ENCODE measurements around the gene GPR153.

DNA sequence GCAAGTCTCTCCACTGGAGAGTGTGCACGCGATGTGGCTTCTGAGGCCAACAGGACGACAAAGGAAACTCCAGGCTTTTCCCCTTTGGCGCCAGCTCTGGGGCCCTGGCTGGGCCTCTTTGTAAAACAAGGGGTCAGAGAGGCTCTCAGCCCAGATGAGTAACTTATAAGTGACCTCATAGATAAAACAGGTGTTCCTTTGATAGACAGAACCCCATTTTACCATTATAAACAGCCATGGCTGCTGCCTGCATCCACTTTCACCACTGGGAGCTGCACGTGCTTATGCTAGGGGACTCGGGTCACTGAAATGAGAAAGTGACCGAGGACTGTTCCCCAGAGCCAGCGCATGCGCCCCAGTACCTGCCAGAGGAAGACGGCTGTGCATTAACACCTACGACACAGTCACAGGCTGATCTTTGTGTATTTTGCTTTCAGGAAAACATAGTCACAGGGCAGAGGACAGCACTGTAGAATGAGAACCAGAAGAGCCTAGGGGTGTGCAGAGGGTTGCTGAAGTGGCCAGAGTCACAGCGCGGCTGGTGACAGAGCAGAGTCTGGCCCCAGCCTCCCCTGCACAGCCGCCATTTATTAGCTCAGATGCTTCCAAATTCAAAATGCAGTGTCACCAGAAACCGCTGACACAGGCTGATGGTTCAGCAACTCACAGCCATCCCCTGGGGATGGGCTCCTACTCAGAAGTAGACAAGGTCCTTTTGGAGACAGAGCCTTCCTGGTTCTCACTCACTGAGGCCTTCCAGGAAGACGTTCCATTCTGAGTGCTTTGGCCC lies 42.3 kb downstream of the GPR153 start:
- no peak for TF ChIP-seq EZH2 (IDR thresholded peaks at IDR 0.05; ENCODE audit: insufficient read depth, poor library complexity, severe bottlenecking)
- TF ChIP-seq EZH2phosphoT487 (IDR thresholded peaks at IDR 0.05; ENCODE audit: insufficient read depth, low read depth) = no peak

Data from GM23248 (cell line).